ENCODE data around the gene LRP2.

LRP2 gene

DNA sequence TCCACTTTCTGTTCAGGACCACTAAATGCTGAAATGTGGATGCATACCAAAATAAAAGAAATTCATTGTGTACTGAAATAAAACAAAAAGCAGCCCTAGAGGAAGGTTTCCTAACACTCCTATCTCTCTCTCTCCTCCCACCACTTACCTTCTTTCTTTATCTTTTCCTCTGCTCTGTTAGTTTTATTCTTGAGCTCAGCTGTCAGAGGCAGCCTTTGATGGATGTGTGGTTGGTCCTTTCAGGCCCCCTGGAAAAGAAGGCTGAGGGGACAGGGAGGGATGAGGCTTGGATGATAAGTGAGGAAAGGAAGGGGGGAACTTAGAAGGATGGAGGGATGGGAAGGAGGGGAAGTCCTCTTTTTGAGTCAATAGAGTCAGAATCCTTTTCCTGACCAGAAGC lies 245.3 kb downstream of the LRP2 start:
- H3K36me3 ChIP-seq (ENCODE audit: control insufficient read depth, insufficient read depth, low read length): no peaks in the 10 kb centered on the region
- no peaks in the 10 kb centered on the region; the same call in 1 of the 2 replicates for H3K27me3 ChIP-seq (replicated peaks; ENCODE audit: control insufficient read depth, insufficient read depth, low read length)
- TF ChIP-seq, protein P1, sequence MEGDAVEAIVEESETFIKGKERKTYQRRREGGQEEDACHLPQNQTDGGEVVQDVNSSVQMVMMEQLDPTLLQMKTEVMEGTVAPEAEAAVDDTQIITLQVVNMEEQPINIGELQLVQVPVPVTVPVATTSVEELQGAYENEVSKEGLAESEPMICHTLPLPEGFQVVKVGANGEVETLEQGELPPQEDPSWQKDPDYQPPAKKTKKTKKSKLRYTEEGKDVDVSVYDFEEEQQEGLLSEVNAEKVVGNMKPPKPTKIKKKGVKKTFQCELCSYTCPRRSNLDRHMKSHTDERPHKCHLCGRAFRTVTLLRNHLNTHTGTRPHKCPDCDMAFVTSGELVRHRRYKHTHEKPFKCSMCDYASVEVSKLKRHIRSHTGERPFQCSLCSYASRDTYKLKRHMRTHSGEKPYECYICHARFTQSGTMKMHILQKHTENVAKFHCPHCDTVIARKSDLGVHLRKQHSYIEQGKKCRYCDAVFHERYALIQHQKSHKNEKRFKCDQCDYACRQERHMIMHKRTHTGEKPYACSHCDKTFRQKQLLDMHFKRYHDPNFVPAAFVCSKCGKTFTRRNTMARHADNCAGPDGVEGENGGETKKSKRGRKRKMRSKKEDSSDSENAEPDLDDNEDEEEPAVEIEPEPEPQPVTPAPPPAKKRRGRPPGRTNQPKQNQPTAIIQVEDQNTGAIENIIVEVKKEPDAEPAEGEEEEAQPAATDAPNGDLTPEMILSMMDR (IDR thresholded peaks at IDR 0.05; ENCODE audit: insufficient read depth, low read length, poor library complexity, severe bottlenecking): no peak
- no peak overlapping the region for H3K4me3 ChIP-seq (replicated peaks; ENCODE audit: low read depth, low read length)
- DNase-seq (ENCODE audit: extremely low read depth, insufficient read length): no peak

DNA sequence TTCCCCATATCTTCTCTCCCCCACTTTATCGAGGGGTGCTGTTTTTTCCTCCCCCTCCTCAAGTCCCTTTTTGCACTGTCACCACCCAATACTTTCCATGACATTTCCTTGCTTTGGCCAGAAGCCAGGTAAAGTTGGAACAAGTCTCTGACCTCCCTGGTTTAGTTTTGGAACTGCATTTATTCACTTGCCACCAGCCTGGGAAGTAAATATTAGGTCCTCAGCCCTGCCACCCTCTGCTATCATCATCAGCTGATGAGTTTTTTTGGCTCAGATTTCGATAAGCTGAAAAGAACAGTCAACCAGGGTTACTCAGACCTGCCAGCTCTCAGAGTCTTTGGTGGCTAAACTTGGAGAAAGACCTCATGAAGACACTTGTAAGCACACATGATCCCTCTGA lies 246.0 kb downstream of the LRP2 start:
- no peak for DNase-seq (ENCODE audit: extremely low read depth, insufficient read length)
- TF ChIP-seq, protein P1 (IDR thresholded peaks at IDR 0.05; ENCODE audit: insufficient read depth, low read length, poor library complexity, severe bottlenecking): no peak
- Histone ChIP-seq H3K4me3 (replicated peaks; ENCODE audit: low read depth, low read length) (no peak overlapping the region), H3K36me3 (ENCODE audit: control insufficient read depth, insufficient read depth, low read length) (no peaks in the 10 kb centered on the region), H3K27me3 (replicated peaks; ENCODE audit: control insufficient read depth, insufficient read depth, low read length) (no peaks in the 10 kb centered on the region; the same call in 1 of the 2 replicates)

DNA sequence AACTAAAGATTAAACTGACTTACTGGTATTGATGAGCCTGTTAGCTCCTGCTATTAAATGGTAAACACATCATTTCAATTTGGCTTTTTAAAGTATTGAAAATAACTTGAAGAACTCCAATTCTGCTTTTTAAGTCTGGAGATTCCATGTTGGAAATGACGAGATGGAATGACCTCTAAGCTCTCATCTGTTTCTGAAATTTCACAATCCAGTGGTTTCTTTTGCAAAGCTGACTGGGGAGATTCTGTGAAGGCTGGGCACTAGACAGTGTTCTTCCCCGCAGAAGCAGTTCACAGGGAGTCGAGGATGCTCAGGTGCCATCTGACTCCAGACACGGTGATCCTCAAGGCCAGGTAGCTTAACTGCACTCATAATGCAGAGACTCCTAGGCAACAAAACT lies 248.3 kb downstream of the LRP2 start:
- Histone ChIP-seq H3K27me3 (replicated peaks; ENCODE audit: control insufficient read depth, insufficient read depth, low read length) (no peaks in the 10 kb centered on the region; the same call in 1 of the 2 replicates), H3K36me3 (ENCODE audit: control insufficient read depth, insufficient read depth, low read length) (no peaks in the 10 kb centered on the region), H3K4me3 (replicated peaks; ENCODE audit: low read depth, low read length) (no peak overlapping the region)
- no peak for DNase-seq (ENCODE audit: extremely low read depth, insufficient read length)
- TF ChIP-seq, protein P1 (IDR thresholded peaks at IDR 0.05; ENCODE audit: insufficient read depth, low read length, poor library complexity, severe bottlenecking): no peak

DNA sequence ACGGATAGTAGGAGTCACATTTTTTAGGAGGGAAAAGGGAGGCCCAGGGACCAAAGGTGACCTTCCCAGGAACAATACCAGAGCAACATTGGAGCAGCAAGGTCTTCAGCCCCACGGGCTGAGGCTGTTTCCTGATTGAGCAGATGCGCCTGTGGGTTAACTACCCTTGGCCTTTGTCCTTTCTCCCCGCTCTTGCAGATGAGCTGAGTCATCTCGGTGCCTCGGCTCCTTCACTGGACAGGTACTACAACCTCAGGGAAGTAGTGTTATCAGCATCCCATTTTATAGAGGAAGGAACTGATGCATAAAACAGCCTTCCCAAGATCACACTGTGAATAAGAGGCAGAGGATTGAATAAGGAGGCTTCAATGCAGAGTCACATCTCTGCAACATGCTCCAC lies 249.5 kb downstream of the LRP2 start:
- no peak for DNase-seq (ENCODE audit: extremely low read depth, insufficient read length)
- no peak overlapping the region for H3K4me3 ChIP-seq (replicated peaks; ENCODE audit: low read depth, low read length)
- TF ChIP-seq, protein P1 (IDR thresholded peaks at IDR 0.05; ENCODE audit: insufficient read depth, low read length, poor library complexity, severe bottlenecking): no peak
- H3K27me3 ChIP-seq (replicated peaks; ENCODE audit: control insufficient read depth, insufficient read depth, low read length): no peaks in the 10 kb centered on the region; the same call in 1 of the 2 replicates
- no peaks in the 10 kb centered on the region for H3K36me3 ChIP-seq (ENCODE audit: control insufficient read depth, insufficient read depth, low read length)

DNA sequence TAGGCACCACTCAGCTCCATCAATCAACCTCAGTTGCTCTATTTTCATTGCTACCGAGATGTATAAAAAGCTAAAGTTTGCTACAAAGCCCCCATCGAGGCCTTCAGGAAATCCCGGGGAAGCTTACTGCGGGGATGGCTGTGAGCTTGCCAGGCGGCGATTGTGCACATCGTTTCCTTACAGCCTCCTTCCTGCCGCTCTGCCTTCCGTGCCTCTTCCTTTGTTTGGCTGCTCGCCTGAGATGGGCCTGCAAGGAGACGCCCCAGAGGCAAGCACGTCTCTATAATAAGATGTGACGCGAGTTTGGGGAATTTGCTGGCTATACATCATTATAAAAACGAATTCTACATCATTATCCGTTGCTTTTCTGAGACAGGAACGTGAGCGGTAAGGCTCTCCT lies 251.4 kb downstream of the LRP2 start:
- H3K36me3 ChIP-seq (ENCODE audit: control insufficient read depth, insufficient read depth, low read length): no peaks in the 10 kb centered on the region
- H3K4me3 ChIP-seq (replicated peaks; ENCODE audit: low read depth, low read length): no peak overlapping the region
- TF ChIP-seq, protein P1 (IDR thresholded peaks at IDR 0.05; ENCODE audit: insufficient read depth, low read length, poor library complexity, severe bottlenecking): no peak
- H3K27me3 ChIP-seq (replicated peaks; ENCODE audit: control insufficient read depth, insufficient read depth, low read length): no peaks in the 10 kb centered on the region; the same call in 1 of the 2 replicates
- DNase-seq (ENCODE audit: extremely low read depth, insufficient read length): no peak

DNA sequence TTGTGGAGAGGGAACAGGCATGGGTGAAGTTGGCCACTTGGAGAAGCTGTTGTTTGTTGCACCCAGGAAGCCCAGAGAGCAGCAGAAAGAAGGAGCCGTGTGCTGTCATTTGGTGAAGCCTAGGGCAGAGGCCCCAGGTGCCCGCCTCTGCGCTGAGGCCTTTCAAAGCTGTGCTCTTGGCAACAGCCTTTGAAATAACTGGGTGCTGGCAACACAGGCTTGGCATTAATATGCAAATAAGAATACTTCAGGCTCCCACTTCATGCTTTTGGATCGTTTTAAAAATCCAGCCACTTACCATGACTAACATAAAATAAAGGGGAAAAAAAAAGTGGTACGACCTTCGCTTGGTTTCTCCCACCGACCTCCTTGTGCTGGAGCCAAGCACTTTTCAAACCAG lies 251.9 kb downstream of the LRP2 start:
- no peak overlapping the region for H3K4me3 ChIP-seq (replicated peaks; ENCODE audit: low read depth, low read length)

More for the DNA sequence above, 251.9 kb downstream of the LRP2 start:
- H3K36me3 ChIP-seq (ENCODE audit: control insufficient read depth, insufficient read depth, low read length): no peaks in the 10 kb centered on the region
- no peak for DNase-seq (ENCODE audit: extremely low read depth, insufficient read length)
- H3K27me3 ChIP-seq (replicated peaks; ENCODE audit: control insufficient read depth, insufficient read depth, low read length): no peaks in the 10 kb centered on the region; the same call in 1 of the 2 replicates
- TF ChIP-seq, protein P1 (IDR thresholded peaks at IDR 0.05; ENCODE audit: insufficient read depth, low read length, poor library complexity, severe bottlenecking): no peak

Data from GM06990 (cell line).